Measurements from ENCODE around the gene USP46.

The USP46 gene

GRCh38 chr4:52659001-52659721 lies at the start of gene USP46:
USP46 (minus strand) TSS chr4:52659301; CDS start chr4:52659150, 151 bp downstream.
- peak; percentile 43 for DNase-seq (ENCODE audit: low spot score)
- H3K27ac Mint-ChIP-seq = peak within 1 kb of the TSS; percentile 80
- H3K36me3 Mint-ChIP-seq (ENCODE audit: low read depth) = peaks cover 28% of the 10 kb centered on the region
- H3K27me3 Mint-ChIP-seq (ENCODE audit: low read depth) = peaks cover 22% of the 10 kb centered on the region
- peaks cover 28% of the 10 kb centered on the region for H3K4me1 Mint-ChIP-seq (ENCODE audit: low read depth)
- H3K4me3 Mint-ChIP-seq = peak within 1 kb of the TSS; percentile 82
- peaks cover 3% of the 10 kb centered on the region for H3K9me3 Mint-ChIP-seq

- Mint-ChIP-seq H3K4me3 (no peak overlapping the region), H3K4me1 (ENCODE audit: low read depth) (peaks cover 5% of the 10 kb centered on the region), H3K27ac (no peak overlapping the region), H3K9me3 (no peaks in the 10 kb centered on the region), H3K27me3 (ENCODE audit: low read depth) (peaks cover 7% of the 10 kb centered on the region), H3K36me3 (ENCODE audit: low read depth) (no peaks in the 10 kb centered on the region)
- DNase-seq (ENCODE audit: low spot score) = no peak
Observed at GRCh38 chr4:52704661-52705060, 45.6 kb upstream of the USP46 start.

GRCh38 chr4:52704133-52704532 lies 45.0 kb upstream of the USP46 start:
- Mint-ChIP-seq H3K4me1 (ENCODE audit: low read depth) (peaks cover 1% of the 10 kb centered on the region), H3K27ac (no peak overlapping the region), H3K9me3 (no peaks in the 10 kb centered on the region), H3K36me3 (ENCODE audit: low read depth) (no peaks in the 10 kb centered on the region), H3K27me3 (ENCODE audit: low read depth) (peaks cover 7% of the 10 kb centered on the region), H3K4me3 (no peak overlapping the region)
- no peak for DNase-seq (ENCODE audit: low spot score)

GRCh38 chr4:52701207-52701606 lies 42.1 kb upstream of the USP46 start:
- H3K4me1 Mint-ChIP-seq (ENCODE audit: low read depth) = peaks cover 4% of the 10 kb centered on the region
- H3K27ac Mint-ChIP-seq = no peak overlapping the region
- H3K4me3 Mint-ChIP-seq = no peak overlapping the region

GRCh38 chr4:52694936-52695335 lies 35.8 kb upstream of the USP46 start:
- Mint-ChIP-seq H3K36me3 (ENCODE audit: low read depth) (peaks cover 2% of the 10 kb centered on the region), H3K4me1 (ENCODE audit: low read depth) (peaks cover 4% of the 10 kb centered on the region), H3K27ac (no peak overlapping the region), H3K4me3 (no peak overlapping the region), H3K9me3 (peaks cover 31% of the 10 kb centered on the region), H3K27me3 (ENCODE audit: low read depth) (peaks cover 10% of the 10 kb centered on the region)
- DNase-seq (ENCODE audit: low spot score) = no peak

More at GRCh38 chr4:52701207-52701606, 42.1 kb upstream of the USP46 start:
- no peaks in the 10 kb centered on the region for H3K36me3 Mint-ChIP-seq (ENCODE audit: low read depth)
- H3K27me3 Mint-ChIP-seq (ENCODE audit: low read depth) = peaks cover 12% of the 10 kb centered on the region
- no peak for DNase-seq (ENCODE audit: low spot score)
- H3K9me3 Mint-ChIP-seq = no peaks in the 10 kb centered on the region

GRCh38 chr4:52693492-52693891 lies 34.4 kb upstream of the USP46 start:
- Mint-ChIP-seq H3K4me1 (ENCODE audit: low read depth) (peaks cover 4% of the 10 kb centered on the region), H3K27me3 (ENCODE audit: low read depth) (peaks cover 10% of the 10 kb centered on the region), H3K9me3 (peaks cover 31% of the 10 kb centered on the region), H3K4me3 (no peak overlapping the region), H3K36me3 (ENCODE audit: low read depth) (peaks cover 2% of the 10 kb centered on the region), H3K27ac (no peak overlapping the region)
- DNase-seq (ENCODE audit: low spot score) = no peak

- no peaks in the 10 kb centered on the region for H3K4me1 Mint-ChIP-seq (ENCODE audit: low read depth)
Observed at GRCh38 chr4:52689096-52689495, 30.0 kb upstream of the USP46 start.

GRCh38 chr4:52687696-52688095 lies 28.6 kb upstream of the USP46 start:
- Mint-ChIP-seq H3K27ac (no peak overlapping the region), H3K27me3 (ENCODE audit: low read depth) (peaks cover 11% of the 10 kb centered on the region), H3K4me3 (no peak overlapping the region), H3K36me3 (ENCODE audit: low read depth) (no peaks in the 10 kb centered on the region), H3K9me3 (peaks cover 8% of the 10 kb centered on the region), H3K4me1 (ENCODE audit: low read depth) (no peaks in the 10 kb centered on the region)
- DNase-seq (ENCODE audit: low spot score) = no peak

More at GRCh38 chr4:52689096-52689495, 30.0 kb upstream of the USP46 start:
- no peak overlapping the region for H3K27ac Mint-ChIP-seq
- no peak overlapping the region for H3K4me3 Mint-ChIP-seq
- H3K27me3 Mint-ChIP-seq (ENCODE audit: low read depth) = peaks cover 7% of the 10 kb centered on the region
- H3K36me3 Mint-ChIP-seq (ENCODE audit: low read depth) = peaks cover 2% of the 10 kb centered on the region
- H3K9me3 Mint-ChIP-seq = peaks cover 21% of the 10 kb centered on the region
- no peak for DNase-seq (ENCODE audit: low spot score)

GRCh38 chr4:52685316-52685715 lies 26.2 kb upstream of the USP46 start:
- DNase-seq (ENCODE audit: low spot score) = no peak
- H3K36me3 Mint-ChIP-seq (ENCODE audit: low read depth) = no peaks in the 10 kb centered on the region
- peaks cover 17% of the 10 kb centered on the region for H3K27me3 Mint-ChIP-seq (ENCODE audit: low read depth)
- no peak overlapping the region for H3K27ac Mint-ChIP-seq
- H3K9me3 Mint-ChIP-seq = no peaks in the 10 kb centered on the region
- no peak overlapping the region for H3K4me3 Mint-ChIP-seq
- H3K4me1 Mint-ChIP-seq (ENCODE audit: low read depth) = no peaks in the 10 kb centered on the region

- Mint-ChIP-seq H3K27ac (no peak overlapping the region), H3K4me1 (ENCODE audit: low read depth) (no peaks in the 10 kb centered on the region), H3K4me3 (no peak overlapping the region), H3K27me3 (ENCODE audit: low read depth) (peaks cover 17% of the 10 kb centered on the region), H3K9me3 (no peaks in the 10 kb centered on the region), H3K36me3 (ENCODE audit: low read depth) (no peaks in the 10 kb centered on the region)
- DNase-seq (ENCODE audit: low spot score) = no peak
Observed at GRCh38 chr4:52684896-52685295, 25.8 kb upstream of the USP46 start.

GRCh38 chr4:52680381-52680780 lies 21.3 kb upstream of the USP46 start:
- Mint-ChIP-seq H3K4me3 (no peak overlapping the region), H3K36me3 (ENCODE audit: low read depth) (no peaks in the 10 kb centered on the region), H3K9me3 (no peaks in the 10 kb centered on the region), H3K4me1 (ENCODE audit: low read depth) (no peaks in the 10 kb centered on the region), H3K27me3 (ENCODE audit: low read depth) (peaks cover 10% of the 10 kb centered on the region), H3K27ac (no peak overlapping the region)
- no peak for DNase-seq (ENCODE audit: low spot score)

- H3K27me3 Mint-ChIP-seq (ENCODE audit: low read depth) = peaks cover 3% of the 10 kb centered on the region
- DNase-seq (ENCODE audit: low spot score) = no peak
- no peaks in the 10 kb centered on the region for H3K4me1 Mint-ChIP-seq (ENCODE audit: low read depth)
- H3K27ac Mint-ChIP-seq = no peak overlapping the region
- H3K36me3 Mint-ChIP-seq (ENCODE audit: low read depth) = no peaks in the 10 kb centered on the region
- no peaks in the 10 kb centered on the region for H3K9me3 Mint-ChIP-seq
- H3K4me3 Mint-ChIP-seq = no peak overlapping the region
Observed at GRCh38 chr4:52676536-52676935, 17.4 kb upstream of the USP46 start.

GRCh38 chr4:52675111-52675510 lies 16.0 kb upstream of the USP46 start:
- Mint-ChIP-seq H3K4me3 (no peak overlapping the region), H3K27me3 (ENCODE audit: low read depth) (peaks cover 2% of the 10 kb centered on the region), H3K4me1 (ENCODE audit: low read depth) (no peaks in the 10 kb centered on the region), H3K36me3 (ENCODE audit: low read depth) (no peaks in the 10 kb centered on the region), H3K9me3 (no peaks in the 10 kb centered on the region), H3K27ac (no peak overlapping the region)
- DNase-seq (ENCODE audit: low spot score) = no peak

- no peak for DNase-seq (ENCODE audit: low spot score)
- peaks cover 12% of the 10 kb centered on the region for H3K27me3 Mint-ChIP-seq (ENCODE audit: low read depth)
- no peaks in the 10 kb centered on the region for H3K9me3 Mint-ChIP-seq
- no peak overlapping the region for H3K27ac Mint-ChIP-seq
- H3K4me1 Mint-ChIP-seq (ENCODE audit: low read depth) = no peaks in the 10 kb centered on the region
- H3K36me3 Mint-ChIP-seq (ENCODE audit: low read depth) = no peaks in the 10 kb centered on the region
- no peak overlapping the region for H3K4me3 Mint-ChIP-seq
Observed at GRCh38 chr4:52670739-52671138, 11.6 kb upstream of the USP46 start.

- Mint-ChIP-seq H3K36me3 (ENCODE audit: low read depth) (no peaks in the 10 kb centered on the region), H3K9me3 (no peaks in the 10 kb centered on the region), H3K4me1 (ENCODE audit: low read depth) (peaks cover 2% of the 10 kb centered on the region), H3K27me3 (ENCODE audit: low read depth) (peaks cover 16% of the 10 kb centered on the region), H3K27ac (no peak overlapping the region), H3K4me3 (no peak overlapping the region)
- no peak for DNase-seq (ENCODE audit: low spot score)
Observed at GRCh38 chr4:52670121-52670520, 11.0 kb upstream of the USP46 start.
